ENCODE data around the gene INIP.
"Not testable (repeated sequence)": the region's sequence is repeated elsewhere in the genome, so short reads cannot be mapped to it uniquely, and the experiment has no call there.

- TF ChIP-seq CTCF (tag by site-specific recombination; IDR thresholded peaks at IDR 0.05); ZNF23 (tag by site-specific recombination; IDR thresholded peaks at IDR 0.05; ENCODE audit: borderline replicate concordance); ZNF169 (tag by site-specific recombination; IDR thresholded peaks at IDR 0.05); KLF16 (tag by site-specific recombination; IDR thresholded peaks at IDR 0.05); SCRT2 (tag by site-specific recombination; IDR thresholded peaks at IDR 0.05); OVOL3 (tag by site-specific recombination; IDR thresholded peaks at IDR 0.05); ZNF707 (tag by site-specific recombination; IDR thresholded peaks at IDR 0.05); BCL6B (tag by site-specific recombination; IDR thresholded peaks at IDR 0.05); ZSCAN30 (tag by site-specific recombination; IDR thresholded peaks at IDR 0.05); REST (tag by site-specific recombination; IDR thresholded peaks at IDR 0.05); PATZ1 (tag by site-specific recombination; IDR thresholded peaks at IDR 0.05); SP2 (tag by site-specific recombination; IDR thresholded peaks at IDR 0.05); KLF7 (tag by site-specific recombination; IDR thresholded peaks at IDR 0.05; ENCODE audit: borderline replicate concordance): not testable (repeated sequence)
- TF ChIP-seq, protein P1, sequence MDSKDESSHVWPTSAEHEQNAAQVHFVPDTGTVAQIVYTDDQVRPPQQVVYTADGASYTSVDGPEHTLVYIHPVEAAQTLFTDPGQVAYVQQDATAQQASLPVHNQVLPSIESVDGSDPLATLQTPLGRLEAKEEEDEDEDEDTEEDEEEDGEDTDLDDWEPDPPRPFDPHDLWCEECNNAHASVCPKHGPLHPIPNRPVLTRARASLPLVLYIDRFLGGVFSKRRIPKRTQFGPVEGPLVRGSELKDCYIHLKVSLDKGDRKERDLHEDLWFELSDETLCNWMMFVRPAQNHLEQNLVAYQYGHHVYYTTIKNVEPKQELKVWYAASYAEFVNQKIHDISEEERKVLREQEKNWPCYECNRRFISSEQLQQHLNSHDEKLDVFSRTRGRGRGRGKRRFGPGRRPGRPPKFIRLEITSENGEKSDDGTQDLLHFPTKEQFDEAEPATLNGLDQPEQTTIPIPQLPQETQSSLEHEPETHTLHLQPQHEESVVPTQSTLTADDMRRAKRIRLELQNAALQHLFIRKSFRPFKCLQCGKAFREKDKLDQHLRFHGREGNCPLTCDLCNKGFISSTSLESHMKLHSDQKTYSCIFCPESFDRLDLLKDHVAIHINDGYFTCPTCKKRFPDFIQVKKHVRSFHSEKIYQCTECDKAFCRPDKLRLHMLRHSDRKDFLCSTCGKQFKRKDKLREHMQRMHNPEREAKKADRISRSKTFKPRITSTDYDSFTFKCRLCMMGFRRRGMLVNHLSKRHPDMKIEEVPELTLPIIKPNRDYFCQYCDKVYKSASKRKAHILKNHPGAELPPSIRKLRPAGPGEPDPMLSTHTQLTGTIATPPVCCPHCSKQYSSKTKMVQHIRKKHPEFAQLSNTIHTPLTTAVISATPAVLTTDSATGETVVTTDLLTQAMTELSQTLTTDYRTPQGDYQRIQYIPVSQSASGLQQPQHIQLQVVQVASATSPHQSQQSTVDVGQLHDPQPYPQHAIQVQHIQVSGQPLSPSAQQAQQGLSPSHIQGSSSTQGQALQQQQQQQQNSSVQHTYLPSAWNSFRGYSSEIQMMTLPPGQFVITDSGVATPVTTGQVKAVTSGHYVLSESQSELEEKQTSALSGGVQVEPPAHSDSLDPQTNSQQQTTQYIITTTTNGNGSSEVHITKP (tag by site-specific recombination; IDR thresholded peaks at IDR 0.05) = not testable (repeated sequence)
Observed at GRCh38 chr9:112722749-112723148, 4.8 kb upstream of the INIP start.
